ENCODE results near the gene EVC2. TPM values are rescaled to one million over a fixed set of nuclear protein-coding genes. Genes with fewer than 3 reads are reported as not detected.

EVC2 gene
- total and polyA plus RNA-seq, 10 of the 15 experiments (the other 5 are each of a cell fraction or from before 2014, with no cell fraction given), result 0.34 to 10.4 (median 5.6) TPM

DNA sequence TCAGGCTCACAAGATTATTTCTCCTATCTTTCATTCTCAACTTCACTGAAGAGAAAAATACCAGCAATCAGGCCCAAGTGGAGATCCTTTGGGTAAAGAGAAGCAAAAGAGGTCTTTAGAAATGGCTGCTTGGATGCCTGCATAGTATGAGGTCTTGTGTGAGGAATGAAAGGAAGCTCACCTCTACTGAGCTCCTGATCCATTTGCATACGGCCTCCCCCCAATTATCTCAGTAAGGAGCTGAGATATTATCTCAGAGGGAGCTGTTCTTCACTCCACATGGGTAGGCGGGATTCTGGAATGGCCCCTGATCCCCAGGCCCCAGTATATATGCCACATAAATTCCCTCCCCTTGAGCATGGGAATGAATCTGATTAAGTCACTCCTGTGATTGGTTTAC lies 75.8 kb downstream of the EVC2 start:
- in situ Hi-C loops (cut with MboI), result no loop called here
- SMC1A ChIA-PET (ENCODE audit: uncharacterized antibody, unreplicated experiment), result interaction anchor here (1.0 to 1.7 kb wide), 2 partner anchors 35 to 54 kb away, joined by 3 to 4 read pairs; no protein-coding TSS in a partner anchor
- H3K27me3 ChIP-seq (replicated peaks in 1 of 2; ENCODE audit: control insufficient read depth in 2 of 2, insufficient read depth in 2 of 2, low read length in 1 of 2), result no peaks in the 10 kb centered on the region
- H3K79me2 ChIP-seq (ENCODE audit: control insufficient read depth, insufficient read depth, low read length), result no peaks in the 10 kb centered on the region
- no peaks in the 10 kb centered on the region; a peak in 1 of 4 replicates for H3K36me3 ChIP-seq (ENCODE audit: control insufficient read depth in 2 of 2, insufficient read depth in 2 of 2, low read length in 1 of 2)
- no peak for FAIRE-seq
- CTCF ChIA-PET, result interaction anchor here (1.4 kb wide), 1 partner anchor 77 kb away, joined by 4 read pairs; no protein-coding TSS in a partner anchor
- no peak overlapping the region for H3K9ac ChIP-seq (ENCODE audit: control insufficient read depth, insufficient read depth, low read length)
- BruUV-seq (replicated peaks), result no TSS peak
- DNase-seq (ENCODE audit: low read depth, low spot score), result no peak
- WGBS (ENCODE audit: insufficient coverage, insufficient replicate concordance, low lambda C conversion rate, missing lambda C conversion rate), result 4% methylated on average over 2 of the region's 2 CpGs
- H3K27ac ChIP-seq (ENCODE audit: control insufficient read depth, insufficient read depth), result no peak overlapping the region
- H3K9me3 ChIP-seq (replicated peaks; ENCODE audit: control insufficient read depth, insufficient read depth, low read length), result no peaks in the 10 kb centered on the region
- intact Hi-C loops (cut with micrococcal nuclease; ENCODE audit: unreplicated experiment), result no loop called here
- no peak overlapping the region for H3K4me3 ChIP-seq
- ATAC-seq, result no peak
- peaks cover 6% of the 10 kb centered on the region; the same call in 1 of the 2 replicates for H3K4me1 ChIP-seq (ENCODE audit: control insufficient read depth, insufficient read depth, low read length)
- RAD21 ChIA-PET (ENCODE audit: unreplicated experiment), result no interaction called here
- H3K4me2 ChIP-seq (ENCODE audit: control insufficient read depth, insufficient read depth), result no peak overlapping the region
- no peak for TF ChIP-seq ATF7 (IDR thresholded peaks at IDR 0.05; ENCODE audit: low read depth)
- TF ChIP-seq NFYA (IDR thresholded peaks at IDR 0.05; ENCODE audit: borderline replicate concordance, low read depth, low read length), result no peak
- TF ChIP-seq IRF4 (IDR thresholded peaks at IDR 0.05; ENCODE audit: low read depth, low read length), result no peak
- no peak for TF ChIP-seq RB1 (IDR thresholded peaks at IDR 0.05; ENCODE audit: borderline replicate concordance)
- no peak for TF ChIP-seq TAF1 (IDR thresholded peaks at IDR 0.05; ENCODE audit: borderline replicate concordance, low read depth, low read length)
- no peak for TF ChIP-seq NFXL1 (IDR thresholded peaks at IDR 0.05; ENCODE audit: borderline replicate concordance)
- TF ChIP-seq SREBF2 (IDR thresholded peaks at IDR 0.05; ENCODE audit: low read length), result no peak
- no peak for TF ChIP-seq ZNF217 (IDR thresholded peaks at IDR 0.05)
- TF ChIP-seq CREM (IDR thresholded peaks at IDR 0.05; ENCODE audit: low read depth), result no peak
- TF ChIP-seq, protein P1, sequence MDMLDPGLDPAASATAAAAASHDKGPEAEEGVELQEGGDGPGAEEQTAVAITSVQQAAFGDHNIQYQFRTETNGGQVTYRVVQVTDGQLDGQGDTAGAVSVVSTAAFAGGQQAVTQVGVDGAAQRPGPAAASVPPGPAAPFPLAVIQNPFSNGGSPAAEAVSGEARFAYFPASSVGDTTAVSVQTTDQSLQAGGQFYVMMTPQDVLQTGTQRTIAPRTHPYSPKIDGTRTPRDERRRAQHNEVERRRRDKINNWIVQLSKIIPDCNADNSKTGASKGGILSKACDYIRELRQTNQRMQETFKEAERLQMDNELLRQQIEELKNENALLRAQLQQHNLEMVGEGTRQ (IDR thresholded peaks at IDR 0.05; ENCODE audit: borderline replicate concordance, low read depth, low read length), result no peak
- TF ChIP-seq SMAD1 (IDR thresholded peaks at IDR 0.05; ENCODE audit: low read depth, partially characterized antibody), result no peak
- TF ChIP-seq CEBPB (IDR thresholded peaks at IDR 0.05; ENCODE audit: borderline replicate concordance in 1 of 2, low read depth in 2 of 2, low read length in 2 of 2), result no peak
- TF ChIP-seq, protein P2, sequence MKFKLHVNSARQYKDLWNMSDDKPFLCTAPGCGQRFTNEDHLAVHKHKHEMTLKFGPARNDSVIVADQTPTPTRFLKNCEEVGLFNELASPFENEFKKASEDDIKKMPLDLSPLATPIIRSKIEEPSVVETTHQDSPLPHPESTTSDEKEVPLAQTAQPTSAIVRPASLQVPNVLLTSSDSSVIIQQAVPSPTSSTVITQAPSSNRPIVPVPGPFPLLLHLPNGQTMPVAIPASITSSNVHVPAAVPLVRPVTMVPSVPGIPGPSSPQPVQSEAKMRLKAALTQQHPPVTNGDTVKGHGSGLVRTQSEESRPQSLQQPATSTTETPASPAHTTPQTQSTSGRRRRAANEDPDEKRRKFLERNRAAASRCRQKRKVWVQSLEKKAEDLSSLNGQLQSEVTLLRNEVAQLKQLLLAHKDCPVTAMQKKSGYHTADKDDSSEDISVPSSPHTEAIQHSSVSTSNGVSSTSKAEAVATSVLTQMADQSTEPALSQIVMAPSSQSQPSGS (IDR thresholded peaks at IDR 0.05; ENCODE audit: low read length), result no peak
- no peak for TF ChIP-seq MYB (IDR thresholded peaks at IDR 0.05; ENCODE audit: borderline replicate concordance, low read depth, low read length)
- TF ChIP-seq YY1 (IDR thresholded peaks at IDR 0.05; ENCODE audit: low read depth, low read length), result no peak
- no peak for TF ChIP-seq WRNIP1 (IDR thresholded peaks at IDR 0.05; ENCODE audit: borderline replicate concordance, low read depth, low read length)
- TF ChIP-seq MTA2 (IDR thresholded peaks at IDR 0.05; ENCODE audit: low read depth), result no peak
- TF ChIP-seq, protein P3, sequence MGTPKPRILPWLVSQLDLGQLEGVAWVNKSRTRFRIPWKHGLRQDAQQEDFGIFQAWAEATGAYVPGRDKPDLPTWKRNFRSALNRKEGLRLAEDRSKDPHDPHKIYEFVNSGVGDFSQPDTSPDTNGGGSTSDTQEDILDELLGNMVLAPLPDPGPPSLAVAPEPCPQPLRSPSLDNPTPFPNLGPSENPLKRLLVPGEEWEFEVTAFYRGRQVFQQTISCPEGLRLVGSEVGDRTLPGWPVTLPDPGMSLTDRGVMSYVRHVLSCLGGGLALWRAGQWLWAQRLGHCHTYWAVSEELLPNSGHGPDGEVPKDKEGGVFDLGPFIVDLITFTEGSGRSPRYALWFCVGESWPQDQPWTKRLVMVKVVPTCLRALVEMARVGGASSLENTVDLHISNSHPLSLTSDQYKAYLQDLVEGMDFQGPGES (IDR thresholded peaks at IDR 0.05), result no peak
- POLR2A ChIA-PET, result no interaction called here
- no peaks in the 10 kb centered on the region for H4K20me1 ChIP-seq (ENCODE audit: control insufficient read depth, insufficient read depth)
- no peak overlapping the region for H2AFZ ChIP-seq (ENCODE audit: control insufficient read depth, low read depth, low read length)

Measured in GM12878 (cell line).